Left forelimb (tissue), 1 donor: ENCODE data around the gene OLFML3.
"Not testable (repeated sequence)": the region's sequence is repeated elsewhere in the genome, so short reads cannot be mapped to it uniquely, and the experiment has no call there.

Experiments used
- DNase-seq: peaks from one replicate; pipeline ENCODE4 v3.0.0-alpha.2; 2018; ENCODE audit warnings: low spot score

The OLFML3 gene

GRCh38 chr1:113991467-113991997 is 12.3 kb downstream of the OLFML3 start:
- DNase-seq, result no peak

GRCh38 chr1:113993072-113993471 is 13.8 kb downstream of the OLFML3 start:
- no peak for DNase-seq

- DNase-seq, result no peak
Observed at GRCh38 chr1:113993766-113994165, 14.5 kb downstream of the OLFML3 start.

- DNase-seq, result no peak
Observed at GRCh38 chr1:113995382-113995781, 16.1 kb downstream of the OLFML3 start.

- no peak for DNase-seq
Observed at GRCh38 chr1:113998361-113998760, 19.1 kb downstream of the OLFML3 start.

- DNase-seq, result no peak
Observed at GRCh38 chr1:113999233-113999632, 20.0 kb downstream of the OLFML3 start.

GRCh38 chr1:113999799-114000198 is 20.5 kb downstream of the OLFML3 start:
- no peak for DNase-seq

- DNase-seq, result no peak
Observed at GRCh38 chr1:114000406-114000805, 21.1 kb downstream of the OLFML3 start.

- DNase-seq, result no peak
Observed at GRCh38 chr1:114002492-114003239, 23.4 kb downstream of the OLFML3 start.

GRCh38 chr1:114003431-114003830 is 24.2 kb downstream of the OLFML3 start:
- no peak for DNase-seq

GRCh38 chr1:114006825-114007224 is 27.6 kb downstream of the OLFML3 start:
- DNase-seq, result not testable (repeated sequence)

GRCh38 chr1:114008480-114008941 is 29.2 kb downstream of the OLFML3 start:
- DNase-seq, result no peak

GRCh38 chr1:114008993-114009392 is 29.7 kb downstream of the OLFML3 start:
- DNase-seq, result no peak

- no peak for DNase-seq
Observed at GRCh38 chr1:114009393-114009792, 30.1 kb downstream of the OLFML3 start.

GRCh38 chr1:114010433-114011184 is 31.3 kb downstream of the OLFML3 start:
- no peak for DNase-seq

GRCh38 chr1:114011796-114012195 is 32.5 kb downstream of the OLFML3 start:
- no peak for DNase-seq

- no peak for DNase-seq
Observed at GRCh38 chr1:114015075-114015474, 35.8 kb downstream of the OLFML3 start.

- not testable (repeated sequence) for DNase-seq
Observed at GRCh38 chr1:114019724-114020123, 40.5 kb downstream of the OLFML3 start.

- no peak for DNase-seq
Observed at GRCh38 chr1:114021665-114022099, 42.4 kb downstream of the OLFML3 start.

- DNase-seq, result no peak
Observed at GRCh38 chr1:114022877-114023276, 43.6 kb downstream of the OLFML3 start.

GRCh38 chr1:114023377-114023776 is 44.1 kb downstream of the OLFML3 start:
- DNase-seq, result no peak

- DNase-seq, result no peak
Observed at GRCh38 chr1:114024049-114024448, 44.8 kb downstream of the OLFML3 start.
